Epithelial cell of proximal tubule (primary cell): ENCODE measurements around the gene ANKRD45. TPM values are rescaled to one million over a fixed set of nuclear protein-coding genes. Genes with fewer than 3 reads are reported as not detected.
"Not testable (repeated sequence)": the region's sequence is repeated elsewhere in the genome, so short reads cannot be mapped to it uniquely, and the experiment has no call there.

Experiments
- DNase-seq: peaks from one replicate; pipeline ENCODE4 v3.0.0-alpha.2; 2011; ENCODE audit warnings: low read depth
- H3K4me3 ChIP-seq: 2 replicates; pipeline ENCODE4 v1.5.1; 2011; ENCODE audit warnings: low read depth, mild to moderate bottlenecking, low read length
- CTCF ChIP-seq: conservative IDR thresholded peaks from 2 replicates; pipeline ENCODE4 v1.5.1; 2012; ENCODE audit warnings: low read depth, mild to moderate bottlenecking, low read length
- total RNA-seq: library from RNA; depleted of rRNA; stranded (reverse); fragments of >200 nt; gene quantifications from 2 replicates; pipeline ENCODE4 v1.2.3, GENCODE V29; 2015

Gene ANKRD45
- total RNA-seq, 1 donor from 2014 or later = 0.35 TPM

- no peak for TF ChIP-seq CTCF
- DNase-seq = no peak
- no peak overlapping the region for H3K4me3 ChIP-seq
Observed at GRCh38 chr1:173702736-173703135, 33.1 kb upstream of the ANKRD45 start.

GRCh38 chr1:173701299-173701698, 31.6 kb upstream of the ANKRD45 start:
- H3K4me3 ChIP-seq, DNase-seq: not testable (repeated sequence)

GRCh38 chr1:173693238-173693637, 23.6 kb upstream of the ANKRD45 start:
- DNase-seq = no peak
- no peak for TF ChIP-seq CTCF

GRCh38 chr1:173688300-173688699, 18.6 kb upstream of the ANKRD45 start:
- no peak overlapping the region for H3K4me3 ChIP-seq

More at GRCh38 chr1:173693238-173693637, 23.6 kb upstream of the ANKRD45 start:
- no peak overlapping the region for H3K4me3 ChIP-seq

GRCh38 chr1:173685121-173685520, 15.5 kb upstream of the ANKRD45 start:
- not testable (repeated sequence) for H3K4me3 ChIP-seq, DNase-seq

More at GRCh38 chr1:173688300-173688699, 18.6 kb upstream of the ANKRD45 start:
- TF ChIP-seq CTCF = no peak
- no peak for DNase-seq

GRCh38 chr1:173683838-173684237, 14.2 kb upstream of the ANKRD45 start:
- not testable (repeated sequence) for DNase-seq

GRCh38 chr1:173682184-173682583, 12.5 kb upstream of the ANKRD45 start:
- DNase-seq = no peak
- H3K4me3 ChIP-seq = no peak overlapping the region
- no peak for TF ChIP-seq CTCF

More at GRCh38 chr1:173683838-173684237, 14.2 kb upstream of the ANKRD45 start:
- not testable (repeated sequence) for H3K4me3 ChIP-seq

GRCh38 chr1:173680152-173680551, 10.5 kb upstream of the ANKRD45 start:
- H3K4me3 ChIP-seq, DNase-seq: not testable (repeated sequence)

GRCh38 chr1:173674496-173674895, 4.8 kb upstream of the ANKRD45 start:
- not testable (repeated sequence) for DNase-seq, H3K4me3 ChIP-seq

- no peak for TF ChIP-seq CTCF
- no peak overlapping the region for H3K4me3 ChIP-seq
- DNase-seq = no peak
Observed at GRCh38 chr1:173666646-173667045, 3.0 kb downstream of the ANKRD45 start.
